Upper lobe of left lung (tissue), 6 donors: ENCODE measurements around the gene KBTBD4. TPM values are rescaled to one million over a fixed set of nuclear protein-coding genes. Genes with fewer than 3 reads are reported as not detected.

ENCODE experiments used
- ATAC-seq, 2 donors: fragments of 200-7000 bp; cut with Tn5 transposase; one replicate each; pipeline ENCODE4 v1.9.1; 2022; ENCODE audit warnings: mild to moderate bottlenecking in 2 of 2, moderate library complexity in 2 of 2; ENCODE audit not compliant: low FRiP score in 2 of 2
- DNase-seq, 2 donors: peaks; one replicate each; pipeline ENCODE4 v3.0.0-alpha.2; 2019 to 2020
- H3K27ac ChIP-seq, 4 donors: fragments of 200-600 bp; sonication (generic); one replicate each; pipeline ENCODE4 v1.5.1; 2016 to 2019
- H3K27me3 ChIP-seq, 4 donors: fragments of 200-600 bp; sonication (generic); one replicate each; pipeline ENCODE4 v1.5.1; 2017 to 2019
- H3K36me3 ChIP-seq, 4 donors: fragments of 200-600 bp; sonication (generic); one replicate each; pipeline ENCODE4 v1.5.1; 2016 to 2019
- H3K4me1 ChIP-seq, 4 donors: fragments of 200-600 bp; sonication (generic); one replicate each; pipeline ENCODE4 v1.5.1; 2018 to 2019
- H3K4me3 ChIP-seq, 4 donors: fragments of 200-600 bp; sonication (generic); one replicate each; pipeline ENCODE4 v1.5.1; 2017 to 2019; ENCODE audit warnings: mild to moderate bottlenecking in 2 of 4, moderate library complexity in 1 of 4
- H3K9me3 ChIP-seq, 4 donors: fragments of 200-600 bp; sonication (generic); one replicate each; pipeline ENCODE4 v1.5.1; 2018 to 2019
- EP300 ChIP-seq, 4 donors: sonication (generic); formaldehyde crosslinking; IDR thresholded peaks; one replicate each; pipeline ENCODE4 v1.5.1; 2017; ENCODE audit warnings: antibody characterized with exemption in 4 of 4, control low read depth in 2 of 4
- POLR2A ChIP-seq, 4 donors: fragments of 450-650 bp; IDR thresholded peaks; one replicate each; pipeline ENCODE4 v1.5.1; 2016 to 2017; ENCODE audit warnings: antibody characterized with exemption in 4 of 4, mild to moderate bottlenecking in 2 of 4
- POLR2AphosphoS5 ChIP-seq, 2 donors: sonication (generic); formaldehyde crosslinking; IDR thresholded peaks; one replicate each; pipeline ENCODE4 v1.5.1; 2017; ENCODE audit warnings: antibody characterized with exemption in 2 of 2
- WGBS, 2 donors: methylation state at CpG; one replicate each; pipeline ENCODE4 v1.1.5; 2017 to 2018; 5-methylcytosine and 5-hydroxymethylcytosine counted together
- total RNA-seq, 6 donors: library from RNA; depleted of rRNA in 4 of 6; stranded (reverse); fragments of >200 nt in 4 of 6; gene quantifications; one replicate each; pipeline versions ENCODE4 v1.1.0 to v1.2.1, GENCODE V29; 2016 to 2021
- TF ChIP-seq, protein P1 (sequence below), 6 experiments: fragments of 450-650 bp in 4 of 6; fragments of 200-600 bp in 2 of 6; sonication (generic) in 2 of 6; IDR thresholded peaks; one replicate each; pipeline ENCODE4 v1.5.1; 2016 to 2019; ENCODE audit warnings: antibody characterized with exemption in 6 of 6
- donor health status: DM: no; HTN: no; CAD: no; lungs with moderate emphysema.
- donor health status: DM: no; HTN: yes; CAD: no; lungs with severe emphysema.

KBTBD4 gene
- total RNA-seq, 6 donors from 2014 or later = 3.1 to 22.2 (median 17.4) TPM

GRCh38 chr11:47595967-47596366 is 17.2 kb upstream of the KBTBD4 start:
- WGBS, 2 donors = 100% methylated on average over 1 of the region's 1 CpG
- H3K27me3 ChIP-seq = peaks cover 0 to 21% (median 6%) of the 10 kb centered on the region in 4 donors
- ATAC-seq = no peak

DNA sequence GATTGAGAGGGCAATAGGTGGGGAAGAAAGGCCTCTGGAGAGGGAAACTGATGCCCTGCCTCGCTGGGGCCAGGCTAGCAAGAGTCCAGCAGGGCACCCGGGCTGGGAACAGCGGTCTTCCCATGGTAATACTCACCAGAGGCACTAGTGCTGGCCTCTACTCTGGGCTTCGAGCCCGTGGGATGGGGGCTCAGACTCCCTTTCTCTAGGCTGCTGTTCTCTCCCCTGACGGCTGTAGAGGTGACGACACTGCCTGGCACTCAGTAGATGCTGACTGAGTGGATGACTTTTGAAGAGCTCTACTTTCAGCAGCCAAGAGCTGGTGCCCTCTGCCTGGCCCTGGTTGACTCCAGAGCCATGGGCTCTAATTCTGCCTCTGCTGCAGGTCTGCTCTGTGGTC is 16.3 kb upstream of the KBTBD4 start:
- Histone ChIP-seq H3K9me3 (no peaks in the 10 kb centered on the region), H3K27ac (no peak overlapping the region), H3K36me3 (no peaks in the 10 kb centered on the region), H3K4me1 (peaks cover 8 to 13% (median 11%) of the 10 kb centered on the region in 4 donors), H3K27me3 (peaks cover 0 to 24% (median 9%) of the 10 kb centered on the region in 4 donors), H3K4me3 (no peak overlapping the region)
- ATAC-seq = peak in 1 of 2 donors; percentile 16
- 60 to 62% methylated on average over 6 to 7 of the region's 7 CpGs for WGBS, 2 donors
- TF ChIP-seq, protein P1, sequence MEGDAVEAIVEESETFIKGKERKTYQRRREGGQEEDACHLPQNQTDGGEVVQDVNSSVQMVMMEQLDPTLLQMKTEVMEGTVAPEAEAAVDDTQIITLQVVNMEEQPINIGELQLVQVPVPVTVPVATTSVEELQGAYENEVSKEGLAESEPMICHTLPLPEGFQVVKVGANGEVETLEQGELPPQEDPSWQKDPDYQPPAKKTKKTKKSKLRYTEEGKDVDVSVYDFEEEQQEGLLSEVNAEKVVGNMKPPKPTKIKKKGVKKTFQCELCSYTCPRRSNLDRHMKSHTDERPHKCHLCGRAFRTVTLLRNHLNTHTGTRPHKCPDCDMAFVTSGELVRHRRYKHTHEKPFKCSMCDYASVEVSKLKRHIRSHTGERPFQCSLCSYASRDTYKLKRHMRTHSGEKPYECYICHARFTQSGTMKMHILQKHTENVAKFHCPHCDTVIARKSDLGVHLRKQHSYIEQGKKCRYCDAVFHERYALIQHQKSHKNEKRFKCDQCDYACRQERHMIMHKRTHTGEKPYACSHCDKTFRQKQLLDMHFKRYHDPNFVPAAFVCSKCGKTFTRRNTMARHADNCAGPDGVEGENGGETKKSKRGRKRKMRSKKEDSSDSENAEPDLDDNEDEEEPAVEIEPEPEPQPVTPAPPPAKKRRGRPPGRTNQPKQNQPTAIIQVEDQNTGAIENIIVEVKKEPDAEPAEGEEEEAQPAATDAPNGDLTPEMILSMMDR (IDR thresholded peaks at IDR 0.05) = no peak
- TF ChIP-seq EP300 (IDR thresholded peaks at IDR 0.05) (no peak), POLR2AphosphoS5 (IDR thresholded peaks at IDR 0.05) (no peak), POLR2A (IDR thresholded peaks at IDR 0.05) (no peak)
- no peak for DNase-seq

More at GRCh38 chr11:47595967-47596366, 17.2 kb upstream of the KBTBD4 start:
- no peak for DNase-seq
- TF ChIP-seq, protein P1 (IDR thresholded peaks at IDR 0.05) = no peak
- TF ChIP-seq EP300 (IDR thresholded peaks at IDR 0.05) (no peak), POLR2A (IDR thresholded peaks at IDR 0.05) (no peak), POLR2AphosphoS5 (IDR thresholded peaks at IDR 0.05) (no peak)
- Histone ChIP-seq H3K4me3 (no peak overlapping the region), H3K4me1 (peaks cover 8 to 11% (median 11%) of the 10 kb centered on the region in 4 donors), H3K27ac (no peak overlapping the region), H3K9me3 (no peaks in the 10 kb centered on the region), H3K36me3 (no peaks in the 10 kb centered on the region)

DNA sequence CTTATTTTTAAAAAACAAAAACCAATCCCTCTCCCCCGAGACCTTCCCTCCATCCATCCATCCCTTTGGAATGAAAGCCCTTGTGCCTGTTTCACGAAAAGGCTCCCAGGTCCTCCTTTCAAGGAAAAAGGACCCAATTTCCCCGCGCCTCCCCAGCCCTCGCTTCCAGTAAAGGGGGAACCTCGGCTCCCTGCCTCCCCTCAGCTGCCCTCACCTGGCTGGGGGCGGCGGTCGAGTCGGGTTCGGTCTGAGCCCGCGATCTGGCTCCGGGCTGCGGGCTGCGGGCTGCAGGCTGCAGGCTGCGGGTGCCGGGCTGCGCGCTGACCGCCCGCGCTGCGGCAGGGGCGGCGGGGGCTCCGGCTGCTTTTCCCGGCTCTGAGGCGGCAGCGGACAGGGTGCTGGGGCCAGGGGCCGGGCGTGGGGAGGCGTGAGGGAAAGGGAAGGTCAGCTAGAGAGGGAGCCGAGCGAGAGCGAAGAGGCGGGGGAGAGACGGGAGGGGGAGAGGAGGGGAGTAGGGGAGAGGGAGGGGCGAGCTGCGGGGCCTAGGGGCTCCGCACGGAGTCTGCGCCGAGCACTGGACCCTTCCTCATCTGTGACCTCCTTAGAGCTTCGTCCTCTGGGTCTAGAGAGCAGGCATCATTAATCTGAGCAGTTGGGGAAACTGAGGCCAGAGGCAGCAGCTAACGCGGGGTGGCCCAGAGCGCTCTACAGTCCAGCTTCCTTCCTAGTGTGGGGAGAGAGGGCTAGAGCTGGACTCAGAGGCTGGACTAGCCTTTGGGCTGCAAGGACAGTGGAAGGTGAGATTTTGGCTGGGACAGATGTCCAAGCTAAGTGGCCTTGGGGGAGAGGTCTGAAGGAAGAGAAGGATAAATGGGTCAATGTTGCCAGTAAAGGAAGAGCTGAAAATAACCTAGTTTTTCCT is 15.4 kb upstream of the KBTBD4 start, which contains the start of gene C1QTNF4:
Gene C1QTNF4 (minus strand): TSS at position 478 of the 922 bp plus-strand sequence. CDS start 3,601 bp downstream, outside the sequence.
- WGBS, 2 donors = 3 to 4% methylated on average over 22 to 46 of the region's 48 CpGs
- H3K27me3 ChIP-seq = peaks cover 0 to 28% (median 13%) of the 10 kb centered on the region in 4 donors
- no peaks in the 10 kb centered on the region for H3K36me3 ChIP-seq
- peak in 1 of 2 donors; percentile 77 for DNase-seq
- peak within 1 kb of the TSS in 3 of 4 donors; percentile 4 to 29 (median 20) for H3K4me3 ChIP-seq
- TF ChIP-seq, protein P1 (IDR thresholded peaks at IDR 0.05) = no peak
- TF ChIP-seq EP300 (IDR thresholded peaks at IDR 0.05) = no peak
- no peak for TF ChIP-seq POLR2AphosphoS5 (IDR thresholded peaks at IDR 0.05)
- TF ChIP-seq POLR2A (IDR thresholded peaks at IDR 0.05) = no peak
- no peaks in the 10 kb centered on the region for H3K9me3 ChIP-seq
- H3K4me1 ChIP-seq = peaks cover 10 to 20% (median 11%) of the 10 kb centered on the region in 4 donors
- peak in 1 of 2 donors; percentile 14 for ATAC-seq
- no peak within 1 kb of the TSS for H3K27ac ChIP-seq

GRCh38 chr11:47593492-47593933 is 14.7 kb upstream of the KBTBD4 start:
- no peak for TF ChIP-seq POLR2A (IDR thresholded peaks at IDR 0.05)
- Histone ChIP-seq H3K4me1 (peaks cover 10 to 20% (median 11%) of the 10 kb centered on the region in 4 donors), H3K27ac (no peak overlapping the region), H3K9me3 (no peaks in the 10 kb centered on the region), H3K4me3 (peak overlapping the region in 1 of 4 donors; percentile 29), H3K36me3 (no peaks in the 10 kb centered on the region), H3K27me3 (peaks cover 0 to 28% (median 13%) of the 10 kb centered on the region in 4 donors)
- ATAC-seq (no peak), DNase-seq (no peak)
- 6 to 10% methylated on average over 4 to 6 of the region's 6 CpGs for WGBS, 2 donors

- WGBS, 2 donors = 57 to 68% methylated on average over 2 of the region's 2 CpGs
- Histone ChIP-seq H3K9me3 (no peaks in the 10 kb centered on the region), H3K4me3 (no peak overlapping the region), H3K36me3 (no peaks in the 10 kb centered on the region), H3K27ac (no peak overlapping the region), H3K27me3 (peaks cover 0 to 28% (median 13%) of the 10 kb centered on the region in 4 donors), H3K4me1 (peaks cover 10 to 20% (median 11%) of the 10 kb centered on the region in 4 donors)
- ATAC-seq = no peak
- no peak for DNase-seq
- no peak for TF ChIP-seq POLR2AphosphoS5 (IDR thresholded peaks at IDR 0.05)
- TF ChIP-seq, protein P1 (IDR thresholded peaks at IDR 0.05) = no peak
- no peak for TF ChIP-seq POLR2A (IDR thresholded peaks at IDR 0.05)
- TF ChIP-seq EP300 (IDR thresholded peaks at IDR 0.05) = no peak
Observed at GRCh38 chr11:47592970-47593369, 14.2 kb upstream of the KBTBD4 start.
